ENCODE results near the gene B3GNT5. TPM values are rescaled to one million over a fixed set of nuclear protein-coding genes. Genes with fewer than 3 reads are reported as not detected.

Gene B3GNT5
- total RNA-seq, 1 donor: 37.6 TPM

Other genes with a start within 250 kb of the B3GNT5 start
- gene MCCC1, start 153.8 kb upstream of the B3GNT5 start, total RNA-seq: 16.7 TPM
- gene LAMP3, start 90.5 kb upstream of the B3GNT5 start, total RNA-seq: 1.3 TPM
- 2.9 TPM for gene MCF2L2, start 175.4 kb downstream of the B3GNT5 start, total RNA-seq

Data from mononuclear cell (primary cell).